AG10803 (cell line): ENCODE results near the gene GMPPB.
A peak's percentile ranks its signal among the peaks of the same experiment; 100 is the strongest.

Source experiments
- DNase-seq: peaks from one replicate; pipeline ENCODE4 v3.0.0; 2010; ENCODE audit warnings: low read depth
- H3K4me3 ChIP-seq: 2 replicates; pipeline ENCODE4 v1.5.1; 2011; ENCODE audit warnings: mild to moderate bottlenecking, low read length, control low read depth
- TF ChIP-seq, protein P1 (sequence below): conservative IDR thresholded peaks from 2 replicates; pipeline ENCODE4 v1.5.1; 2011; ENCODE audit warnings: mild to moderate bottlenecking, low read length, control low read depth, inconsistent platforms

Gene GMPPB

DNA sequence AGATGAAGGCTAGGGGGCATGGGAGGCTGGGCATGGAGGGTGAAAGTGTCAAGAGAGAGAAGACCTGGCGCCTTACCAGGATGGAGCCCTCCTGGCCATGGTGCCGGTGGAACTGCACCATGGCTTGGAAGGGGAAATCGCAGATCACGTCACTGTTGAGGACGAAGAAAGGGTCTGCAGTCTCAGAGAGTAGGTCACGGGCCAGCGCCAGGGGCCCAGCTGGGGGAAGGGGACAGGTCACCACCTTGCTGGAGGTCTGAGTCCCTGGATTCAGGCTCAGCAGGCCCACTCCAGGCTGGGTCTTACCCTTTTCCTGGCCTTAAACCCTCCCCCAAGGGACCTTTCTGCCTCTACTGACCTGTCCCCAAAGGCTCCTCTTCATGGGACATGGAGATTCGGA is 855 bp downstream of the GMPPB start:
- peak overlapping the region; percentile 100 for H3K4me3 ChIP-seq
- TF ChIP-seq, protein P1, sequence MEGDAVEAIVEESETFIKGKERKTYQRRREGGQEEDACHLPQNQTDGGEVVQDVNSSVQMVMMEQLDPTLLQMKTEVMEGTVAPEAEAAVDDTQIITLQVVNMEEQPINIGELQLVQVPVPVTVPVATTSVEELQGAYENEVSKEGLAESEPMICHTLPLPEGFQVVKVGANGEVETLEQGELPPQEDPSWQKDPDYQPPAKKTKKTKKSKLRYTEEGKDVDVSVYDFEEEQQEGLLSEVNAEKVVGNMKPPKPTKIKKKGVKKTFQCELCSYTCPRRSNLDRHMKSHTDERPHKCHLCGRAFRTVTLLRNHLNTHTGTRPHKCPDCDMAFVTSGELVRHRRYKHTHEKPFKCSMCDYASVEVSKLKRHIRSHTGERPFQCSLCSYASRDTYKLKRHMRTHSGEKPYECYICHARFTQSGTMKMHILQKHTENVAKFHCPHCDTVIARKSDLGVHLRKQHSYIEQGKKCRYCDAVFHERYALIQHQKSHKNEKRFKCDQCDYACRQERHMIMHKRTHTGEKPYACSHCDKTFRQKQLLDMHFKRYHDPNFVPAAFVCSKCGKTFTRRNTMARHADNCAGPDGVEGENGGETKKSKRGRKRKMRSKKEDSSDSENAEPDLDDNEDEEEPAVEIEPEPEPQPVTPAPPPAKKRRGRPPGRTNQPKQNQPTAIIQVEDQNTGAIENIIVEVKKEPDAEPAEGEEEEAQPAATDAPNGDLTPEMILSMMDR: no peak
- no peak for DNase-seq

- TF ChIP-seq, protein P1: no peak
- H3K4me3 ChIP-seq: peak overlapping the region; percentile 100
- DNase-seq: no peak
Observed at GRCh38 chr3:49721896-49722781, 1.6 kb downstream of the GMPPB start.

GRCh38 chr3:49721596-49721895 is 2.2 kb downstream of the GMPPB start:
- DNase-seq: no peak
- TF ChIP-seq, protein P1: no peak
- H3K4me3 ChIP-seq: no peak overlapping the region

DNA sequence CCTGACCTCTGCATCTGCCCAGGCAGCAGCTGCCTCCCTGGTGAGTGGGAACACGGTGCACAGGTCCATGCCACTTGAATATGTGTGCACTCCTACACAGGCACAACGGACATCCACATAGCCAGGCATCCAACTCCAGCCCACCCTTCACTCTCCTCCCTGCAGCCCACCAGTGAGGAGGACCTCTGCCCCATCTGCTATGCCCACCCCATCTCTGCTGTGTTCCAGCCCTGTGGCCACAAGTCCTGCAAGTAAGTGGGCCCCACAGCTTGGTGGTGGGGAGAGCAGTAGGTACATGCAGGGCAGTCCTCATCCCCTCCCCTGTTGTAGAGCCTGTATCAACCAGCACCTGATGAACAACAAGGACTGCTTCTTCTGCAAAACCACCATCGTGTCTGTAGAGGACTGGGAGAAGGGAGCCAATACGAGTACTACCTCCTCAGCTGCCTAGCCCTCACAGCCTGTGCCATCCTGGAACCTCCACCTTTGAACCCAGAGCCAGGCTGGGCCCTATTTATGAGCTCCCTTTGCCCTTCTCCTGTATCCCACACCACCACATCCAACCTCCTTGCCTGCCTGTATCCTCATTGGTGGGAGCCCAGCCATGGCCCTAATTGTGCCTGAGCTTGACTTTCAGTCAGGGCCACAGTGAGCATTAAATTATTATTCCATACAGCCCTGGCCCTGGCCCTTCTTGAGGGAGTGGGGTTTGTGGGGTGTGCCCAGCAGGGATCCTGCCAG is 2.7 kb downstream of the GMPPB start:
- TF ChIP-seq, protein P1: no peak
- DNase-seq: no peak
- no peak overlapping the region for H3K4me3 ChIP-seq

DNA sequence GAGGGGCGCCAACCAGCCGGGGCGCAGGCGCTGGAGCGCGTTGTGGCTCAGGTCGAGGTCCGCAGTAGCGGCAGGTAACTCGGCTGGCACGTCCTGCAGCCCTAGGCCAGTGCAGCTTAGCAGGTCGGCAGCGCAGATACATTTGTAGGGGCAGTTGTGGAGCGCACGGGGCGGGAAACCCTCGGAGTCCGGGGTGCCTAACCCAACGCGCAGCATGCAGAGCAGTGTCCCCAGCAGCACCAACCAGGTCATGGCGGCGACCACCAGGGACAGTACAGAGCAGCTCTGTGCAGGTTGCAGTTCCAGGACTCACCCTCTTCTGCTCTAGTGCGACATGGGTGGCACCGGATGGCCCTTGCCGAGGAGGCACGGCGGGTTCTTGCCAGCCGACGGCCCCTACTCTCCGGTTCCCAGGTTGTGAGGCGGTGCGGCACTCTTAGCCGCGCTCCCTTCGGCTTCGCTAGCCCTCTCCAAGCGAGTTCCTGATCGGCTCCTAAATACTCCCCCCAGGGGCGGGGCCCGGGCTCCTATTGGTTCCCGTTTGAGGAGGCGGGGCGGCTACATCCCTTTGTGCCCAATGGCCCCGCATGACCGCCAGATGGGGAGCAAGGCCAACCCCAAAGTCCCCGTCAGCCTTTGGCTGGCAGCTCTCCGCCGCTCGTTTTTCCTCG is 4.4 kb downstream of the GMPPB start, which contains the start of gene AMIGO3:
AMIGO3 (minus strand) TSS at position 471 of the 671 bp plus-strand sequence; CDS start at position 252, 219 bp downstream.
- TF ChIP-seq, protein P1: peak; percentile 57
- peak within 1 kb of the TSS; percentile 64 for H3K4me3 ChIP-seq
- DNase-seq: peak; percentile 90

- TF ChIP-seq, protein P1: no peak
- H3K4me3 ChIP-seq: peak overlapping the region; percentile 64
- no peak for DNase-seq
Observed at GRCh38 chr3:49718858-49719213, 4.9 kb downstream of the GMPPB start.
